ENCODE data around the gene WDR18.
"Not testable (repeated sequence)": the region's sequence is repeated elsewhere in the genome, so short reads cannot be mapped to it uniquely, and the experiment has no call there.

Gene WDR18

GRCh38 chr19:947707-948539, 36.2 kb upstream of the WDR18 start:
- peak in 5 of 10 donors; percentile 28 to 92 (median 41) for DNase-seq
- intact Hi-C loops (cut with DNase I) = no loop called here

DNA sequence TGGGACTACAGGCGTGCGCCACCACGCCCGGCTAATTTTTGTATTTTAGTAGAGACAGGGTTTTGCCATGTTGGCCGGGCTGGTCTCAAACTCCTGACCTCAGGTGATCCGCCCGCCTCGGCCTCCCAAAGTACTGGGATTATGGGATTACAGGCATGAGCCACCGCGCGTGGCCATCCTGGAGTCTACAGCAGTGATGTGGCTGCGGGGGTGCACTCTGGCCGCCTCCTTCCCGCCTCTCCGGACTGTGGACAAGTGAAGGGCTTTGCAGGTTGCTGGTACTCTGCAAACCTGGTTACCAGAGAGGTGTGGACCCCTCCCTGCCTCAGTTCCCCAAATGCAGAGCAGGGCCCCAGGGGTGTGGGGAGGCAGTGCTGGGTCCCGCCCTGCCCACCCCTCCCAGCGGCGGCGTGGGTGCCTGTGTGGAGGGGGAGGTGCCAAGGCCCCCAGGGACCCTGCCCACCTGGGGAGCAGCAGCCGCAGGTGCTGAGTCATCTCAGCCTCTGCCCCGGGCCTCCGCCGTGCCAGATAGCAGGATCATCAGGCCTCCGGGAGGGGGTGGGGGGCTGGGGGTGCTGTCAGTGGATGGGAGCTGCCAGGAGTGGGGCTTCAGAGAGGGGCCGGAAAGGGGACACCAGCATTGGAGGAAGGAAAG, 35.2 kb upstream of the WDR18 start:
- intact Hi-C loops (cut with DNase I) = no loop called here
- DNase-seq = no peak

DNA sequence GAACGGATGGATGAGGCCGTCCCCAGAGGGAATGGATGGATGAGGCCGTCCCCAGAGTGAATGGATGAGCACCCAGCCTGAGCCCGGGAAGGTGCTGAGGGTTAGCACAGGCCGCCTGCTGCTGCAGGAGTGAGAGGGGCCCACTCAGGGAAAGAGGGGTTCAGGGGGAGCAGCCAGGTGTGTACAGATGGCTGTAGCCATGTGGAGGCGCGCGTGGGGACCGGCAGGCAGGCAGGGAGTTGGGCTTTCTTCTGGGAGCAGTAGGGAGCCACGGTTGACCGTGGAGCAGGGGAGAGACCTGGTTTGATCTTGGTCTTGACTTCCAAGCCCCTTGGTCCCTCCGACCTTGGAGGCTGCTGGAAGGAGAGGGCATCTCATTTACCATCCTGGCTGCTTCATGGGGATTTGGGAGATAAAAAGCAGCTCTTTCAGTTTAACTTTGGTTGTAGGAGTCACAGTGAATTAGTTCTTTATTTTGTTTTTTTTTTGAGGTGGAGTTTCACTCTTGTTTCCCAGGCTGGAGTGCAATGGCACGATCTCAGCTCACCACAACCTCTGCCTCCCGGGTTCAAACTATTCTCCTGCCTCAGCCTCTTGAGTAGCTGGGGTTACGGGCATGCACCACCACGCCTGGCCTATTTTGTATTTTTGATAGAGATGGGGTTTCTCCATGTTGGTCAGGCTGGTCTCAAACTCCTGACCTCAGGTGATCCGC, 33.6 kb upstream of the WDR18 start:
- DNase-seq = no peak
- intact Hi-C loops (cut with DNase I) = no loop called here

DNA sequence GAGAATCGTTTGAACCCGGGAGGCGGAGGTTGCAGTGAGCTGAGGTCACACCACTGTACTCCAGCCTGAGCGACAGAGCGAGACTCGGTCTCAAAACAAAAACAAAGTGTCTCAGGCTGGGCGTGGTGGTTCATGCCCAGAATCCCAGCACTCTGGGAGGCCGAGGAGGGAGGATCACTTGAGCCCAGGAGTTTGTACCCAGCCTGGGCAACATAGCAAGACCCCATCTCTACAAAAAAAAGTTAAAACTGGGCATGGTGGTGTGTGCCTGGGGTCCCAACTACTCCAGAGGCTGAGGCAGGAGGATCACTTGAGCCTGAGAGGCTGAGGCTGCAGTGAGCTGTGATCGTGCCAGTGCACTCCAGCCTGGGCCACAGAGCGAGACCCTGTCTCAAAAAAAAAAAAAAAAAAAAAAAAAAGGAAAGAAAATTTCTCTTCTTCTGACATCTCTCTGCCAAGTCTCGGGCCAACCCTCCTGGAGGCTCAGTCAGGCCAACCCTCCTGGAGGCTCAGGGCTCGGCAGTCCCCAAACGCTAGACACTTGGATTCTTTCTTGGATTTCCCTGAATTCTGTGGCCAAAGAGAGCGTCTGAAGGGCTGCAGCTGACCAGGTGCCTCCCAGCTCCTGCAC, 32.0 kb upstream of the WDR18 start:
- no peak for DNase-seq
- intact Hi-C loops (cut with DNase I) = no loop called here

- intact Hi-C loops (cut with DNase I) = no loop called here
- no peak for DNase-seq
These were observed 31.3 kb upstream of the WDR18 start for GRCh38 chr19:952680-953444.

GRCh38 chr19:953445-954271, 30.5 kb upstream of the WDR18 start:
- intact Hi-C loops (cut with DNase I) = no loop called here
- DNase-seq = no peak

DNA sequence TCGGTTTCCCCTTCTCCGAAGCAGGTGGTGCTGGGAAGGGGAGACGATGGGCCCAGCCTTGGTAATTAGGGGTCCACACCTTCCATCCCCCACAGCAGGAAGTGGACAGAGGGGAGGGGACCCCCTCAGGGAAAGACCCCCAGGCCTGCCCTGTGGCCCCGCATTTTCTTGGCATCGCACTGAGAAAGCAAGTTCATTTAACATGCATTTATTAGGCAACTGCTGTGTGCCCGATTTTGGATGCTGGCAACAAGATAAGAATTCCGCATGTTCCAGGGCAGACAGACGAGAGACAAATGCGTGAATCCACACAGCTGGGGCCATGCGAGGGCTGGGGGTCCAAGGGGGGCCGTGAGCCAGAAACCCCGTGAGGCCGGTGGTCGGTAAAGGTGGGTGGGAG, 29.9 kb upstream of the WDR18 start:
- no peak for DNase-seq
- intact Hi-C loops (cut with DNase I) = no loop called here

GRCh38 chr19:954672-955494, 29.3 kb upstream of the WDR18 start:
- no peak for DNase-seq
- intact Hi-C loops (cut with DNase I) = no loop called here

DNA sequence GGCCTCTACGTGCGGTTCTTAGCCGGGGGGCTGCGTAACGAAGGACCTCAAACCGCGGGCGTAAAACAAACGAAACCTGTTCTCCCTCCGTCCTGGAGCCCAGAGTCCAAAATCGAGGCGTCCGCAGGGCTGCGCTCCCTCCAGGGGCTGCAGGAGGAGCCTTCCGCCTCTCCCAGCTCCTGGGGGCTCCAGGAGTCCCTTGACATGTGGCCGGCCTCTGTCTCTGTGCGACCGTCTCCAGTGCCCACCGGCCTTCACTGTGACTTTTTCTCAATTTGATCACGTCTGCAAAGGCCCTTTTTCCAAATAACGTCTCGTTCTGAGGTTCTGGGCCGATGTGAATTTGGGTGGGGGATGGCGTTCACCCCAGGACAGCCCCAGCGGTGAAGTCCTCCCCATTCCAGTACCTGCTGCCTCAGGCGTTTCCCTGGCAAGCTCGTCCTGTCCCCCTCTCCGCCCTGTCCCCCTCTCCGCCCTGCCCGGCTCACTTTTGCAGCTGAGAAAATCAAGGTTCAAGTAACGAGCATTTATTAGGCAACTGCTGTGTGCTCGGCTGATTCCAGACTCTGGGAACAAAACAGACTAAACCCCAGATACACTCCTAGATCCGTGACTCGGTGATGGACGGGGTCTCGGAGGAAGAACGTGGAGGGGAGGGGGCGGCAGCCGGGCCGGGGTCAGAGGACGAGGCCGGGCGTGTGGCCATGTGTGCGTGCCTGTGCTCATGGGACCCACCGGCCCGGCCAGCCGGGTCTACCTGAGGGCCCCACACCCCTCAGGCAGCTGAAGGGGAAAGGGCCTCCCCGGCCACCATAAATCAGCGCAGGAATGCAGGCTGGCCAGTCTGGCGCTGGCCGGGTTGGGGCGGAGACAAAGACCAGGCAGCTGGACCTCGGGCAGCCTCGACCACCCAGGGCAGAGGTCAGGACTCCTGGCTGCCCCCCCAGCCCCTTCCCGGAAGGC, 28.1 kb upstream of the WDR18 start:
- no peak for DNase-seq
- intact Hi-C loops (cut with DNase I) = no loop called here

- no peak for DNase-seq
- intact Hi-C loops (cut with DNase I) = no loop called here
These were observed 27.2 kb upstream of the WDR18 start for GRCh38 chr19:956766-957440.

- DNase-seq; intact Hi-C loops (cut with DNase I): not testable (repeated sequence)
These were observed 26.6 kb upstream of the WDR18 start for GRCh38 chr19:957578-957977.

DNA sequence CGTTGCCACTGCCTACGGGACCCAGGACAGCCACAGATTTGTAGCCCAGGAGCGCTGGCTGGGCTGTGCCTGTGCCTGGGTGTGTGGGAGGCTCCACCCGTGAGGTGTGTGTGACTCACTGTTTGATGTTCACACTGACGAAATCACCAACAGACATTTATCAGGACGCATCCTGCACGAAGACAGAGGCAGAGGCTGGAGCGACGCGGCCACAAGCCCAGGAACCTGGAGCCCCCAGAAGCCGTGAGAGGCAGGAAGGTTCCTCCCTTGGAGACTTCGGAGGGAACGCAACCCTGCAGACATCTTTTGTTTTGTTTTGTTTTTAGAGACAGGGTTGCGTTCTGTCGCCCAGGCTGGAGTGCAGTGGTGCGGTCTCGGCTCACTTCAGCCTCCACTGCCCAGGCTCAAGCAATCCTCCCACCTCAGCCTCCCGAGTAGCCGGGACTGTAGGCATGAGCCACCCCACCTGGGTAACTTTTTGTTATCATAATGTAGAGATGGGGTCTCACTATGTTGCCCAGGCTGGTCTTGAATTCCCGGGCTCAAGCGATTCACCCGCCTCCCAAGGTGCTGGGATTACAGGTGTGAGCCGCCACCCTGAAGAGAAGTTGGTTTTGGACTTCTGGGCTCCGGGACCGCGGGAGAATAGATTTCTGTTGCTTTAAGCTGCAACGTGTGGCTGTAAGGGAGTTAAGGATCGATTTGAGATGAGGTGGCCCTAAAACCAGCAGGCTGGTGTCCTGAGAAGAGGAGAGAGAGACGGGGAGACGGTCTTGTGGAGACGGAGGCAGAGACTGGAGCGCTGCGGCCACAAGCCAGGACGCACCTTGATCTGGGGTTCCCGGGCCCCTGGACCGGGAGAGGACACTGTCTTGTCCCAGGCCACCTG, 24.9 kb upstream of the WDR18 start:
- peak in 8 of 10 donors; percentile 33 to 94 (median 60) for DNase-seq
- intact Hi-C loops (cut with DNase I) = no loop called here

- DNase-seq = no peak
- intact Hi-C loops (cut with DNase I) = no loop called here
These were observed 24.1 kb upstream of the WDR18 start for GRCh38 chr19:960020-960419.

GRCh38 chr19:960601-960938, 23.6 kb upstream of the WDR18 start:
- DNase-seq = no peak
- intact Hi-C loops (cut with DNase I) = no loop called here

GRCh38 chr19:961866-962620, 22.1 kb upstream of the WDR18 start:
- no peak for DNase-seq
- intact Hi-C loops (cut with DNase I) = no loop called here
